ENCODE results near the gene GOLIM4. TPM values are rescaled to one million over a fixed set of nuclear protein-coding genes. Genes with fewer than 3 reads are reported as not detected.

GOLIM4 gene
- total RNA-seq, 2 donors from 2014 or later: 21.0 to 32.6 TPM

DNA sequence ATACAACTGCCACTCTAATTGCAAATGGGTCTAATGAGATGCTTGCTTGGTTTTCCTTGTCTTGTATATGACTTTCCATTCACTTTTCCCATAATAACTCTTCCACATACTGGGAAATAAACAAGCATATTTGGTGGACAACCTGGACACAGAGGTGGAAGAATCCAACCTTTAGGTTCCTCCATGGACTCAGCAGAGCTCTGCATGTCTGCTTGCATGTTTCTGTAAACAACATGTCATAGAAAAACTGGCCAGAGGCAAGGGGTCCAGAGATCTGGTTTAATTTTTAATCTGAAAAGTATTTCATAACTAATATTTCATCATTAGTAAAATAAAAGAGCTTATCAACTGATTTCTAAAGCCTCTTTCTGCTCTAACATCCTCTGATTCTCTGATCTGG, 30.2 kb downstream of the GOLIM4 start:
- Histone ChIP-seq H3K4me3 (no peak overlapping the region), H3K27ac (no peak overlapping the region), H3K9me3 (no peaks in the 10 kb centered on the region), H3K27me3 (no peaks in the 10 kb centered on the region), H3K4me1 (peaks cover 27% of the 10 kb centered on the region), H3K36me3 (replicated peaks in 1 of 2; ENCODE audit: insufficient read depth in 1 of 2, low read depth in 2 of 2) (no peaks in the 10 kb centered on the region)
- DNase-seq (no peak), ATAC-seq (no peak)
- no peak for TF ChIP-seq POLR2A (IDR thresholded peaks at IDR 0.05)
- TF ChIP-seq, protein P1, sequence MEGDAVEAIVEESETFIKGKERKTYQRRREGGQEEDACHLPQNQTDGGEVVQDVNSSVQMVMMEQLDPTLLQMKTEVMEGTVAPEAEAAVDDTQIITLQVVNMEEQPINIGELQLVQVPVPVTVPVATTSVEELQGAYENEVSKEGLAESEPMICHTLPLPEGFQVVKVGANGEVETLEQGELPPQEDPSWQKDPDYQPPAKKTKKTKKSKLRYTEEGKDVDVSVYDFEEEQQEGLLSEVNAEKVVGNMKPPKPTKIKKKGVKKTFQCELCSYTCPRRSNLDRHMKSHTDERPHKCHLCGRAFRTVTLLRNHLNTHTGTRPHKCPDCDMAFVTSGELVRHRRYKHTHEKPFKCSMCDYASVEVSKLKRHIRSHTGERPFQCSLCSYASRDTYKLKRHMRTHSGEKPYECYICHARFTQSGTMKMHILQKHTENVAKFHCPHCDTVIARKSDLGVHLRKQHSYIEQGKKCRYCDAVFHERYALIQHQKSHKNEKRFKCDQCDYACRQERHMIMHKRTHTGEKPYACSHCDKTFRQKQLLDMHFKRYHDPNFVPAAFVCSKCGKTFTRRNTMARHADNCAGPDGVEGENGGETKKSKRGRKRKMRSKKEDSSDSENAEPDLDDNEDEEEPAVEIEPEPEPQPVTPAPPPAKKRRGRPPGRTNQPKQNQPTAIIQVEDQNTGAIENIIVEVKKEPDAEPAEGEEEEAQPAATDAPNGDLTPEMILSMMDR (IDR thresholded peaks at IDR 0.05): no peak
- intact Hi-C loops (cut with DNase I): no loop called here

DNA sequence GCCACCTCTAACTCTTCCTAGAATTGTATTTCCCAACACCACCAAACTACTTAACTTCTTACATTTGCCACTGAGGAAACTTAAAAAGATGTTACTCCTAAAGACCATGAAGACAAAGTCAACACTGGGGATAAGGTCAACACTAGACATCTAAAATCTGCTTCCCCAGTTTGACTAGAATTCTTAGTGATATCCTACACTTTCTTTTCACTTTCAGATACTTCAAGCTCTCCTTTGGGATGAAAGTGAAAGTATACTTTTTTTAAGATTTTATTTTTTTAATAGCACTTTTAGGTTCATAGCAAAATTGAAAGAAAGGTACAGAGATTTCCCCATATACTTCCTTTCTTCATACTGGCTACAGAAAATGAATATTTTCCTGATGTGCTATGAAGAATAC, 32.6 kb downstream of the GOLIM4 start:
- Histone ChIP-seq H3K27me3 (no peaks in the 10 kb centered on the region), H3K4me1 (peaks cover 27% of the 10 kb centered on the region), H3K27ac (peak overlapping the region in 1 of 4 donors; percentile 24), H3K9me3 (no peaks in the 10 kb centered on the region), H3K4me3 (no peak overlapping the region), H3K36me3 (replicated peaks in 1 of 2; ENCODE audit: insufficient read depth in 1 of 2, low read depth in 2 of 2) (no peaks in the 10 kb centered on the region)
- no peak for TF ChIP-seq POLR2A (IDR thresholded peaks at IDR 0.05)
- TF ChIP-seq, protein P1 (IDR thresholded peaks at IDR 0.05): no peak
- intact Hi-C loops (cut with DNase I): no loop called here
- DNase-seq (no peak), ATAC-seq (no peak)

DNA sequence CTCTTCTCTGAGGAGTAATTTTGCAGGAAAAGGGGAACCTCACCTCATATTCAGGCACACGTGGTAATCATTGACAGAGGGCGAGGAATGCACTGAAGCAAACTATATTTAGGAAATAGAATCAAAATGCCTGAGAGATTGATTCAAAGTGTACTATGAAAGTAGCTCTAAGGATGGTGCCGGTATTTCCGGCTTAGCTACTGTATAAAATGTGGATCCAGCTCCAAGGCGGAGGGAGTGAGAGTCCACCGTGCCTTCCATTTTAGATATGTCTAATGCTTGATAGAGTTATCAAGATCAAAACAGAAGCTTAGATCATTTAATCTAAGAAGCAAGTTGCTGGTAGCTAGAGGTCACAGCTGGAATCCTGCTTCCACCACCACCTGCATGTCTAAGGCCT, 33.0 kb downstream of the GOLIM4 start:
- peaks cover 27% of the 10 kb centered on the region for H3K4me1 ChIP-seq
- ATAC-seq: no peak

DNA sequence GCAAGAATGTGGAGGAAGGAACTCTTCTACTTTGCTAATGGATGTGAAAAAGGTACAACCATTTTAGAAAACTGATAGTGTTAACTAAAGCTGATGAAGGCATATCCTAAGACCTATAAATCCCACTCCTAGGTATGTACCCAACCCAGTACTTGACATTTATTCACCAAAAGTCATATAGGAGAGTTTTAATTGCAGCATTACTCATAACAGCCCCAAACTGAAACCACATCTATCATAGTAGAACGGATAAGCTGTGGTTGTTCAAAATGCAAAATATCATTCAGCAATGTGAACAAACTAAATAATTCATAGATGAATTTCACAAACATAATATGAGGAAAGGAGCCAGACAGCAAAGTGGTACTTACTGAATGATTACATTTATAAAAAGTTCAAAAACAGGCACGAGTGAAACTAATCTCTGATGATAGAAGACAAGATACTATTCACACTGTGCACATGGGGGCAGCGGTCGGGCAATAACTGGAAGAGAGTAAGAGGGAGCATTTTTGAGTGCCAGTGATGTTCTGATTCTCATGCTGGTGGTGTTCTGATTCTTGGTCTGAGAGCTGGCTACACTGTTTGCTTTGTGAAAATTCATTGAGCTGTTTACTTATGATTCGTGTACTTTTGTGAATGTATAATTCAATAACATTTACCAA, 34.3 kb downstream of the GOLIM4 start:
- ATAC-seq (no peak), DNase-seq (no peak)
- Histone ChIP-seq H3K27me3 (no peaks in the 10 kb centered on the region), H3K36me3 (replicated peaks in 1 of 2; ENCODE audit: insufficient read depth in 1 of 2, low read depth in 2 of 2) (no peaks in the 10 kb centered on the region), H3K4me3 (no peak overlapping the region), H3K27ac (no peak overlapping the region), H3K9me3 (no peaks in the 10 kb centered on the region), H3K4me1 (peaks cover 27% of the 10 kb centered on the region)
- intact Hi-C loops (cut with DNase I): no loop called here
- TF ChIP-seq, protein P1 (IDR thresholded peaks at IDR 0.05): no peak
- no peak for TF ChIP-seq POLR2A (IDR thresholded peaks at IDR 0.05)
- 37 to 39% methylated on average over 5 of the region's 5 CpGs for WGBS, 2 donors

More for the DNA sequence above, 33.0 kb downstream of the GOLIM4 start:
- Histone ChIP-seq H3K36me3 (replicated peaks in 1 of 2; ENCODE audit: insufficient read depth in 1 of 2, low read depth in 2 of 2) (no peaks in the 10 kb centered on the region), H3K27ac (peak overlapping the region in 1 of 4 donors; percentile 24), H3K27me3 (no peaks in the 10 kb centered on the region), H3K4me3 (no peak overlapping the region), H3K9me3 (no peaks in the 10 kb centered on the region)
- WGBS, 2 donors: 56 to 57% methylated on average over 6 of the region's 6 CpGs
- intact Hi-C loops (cut with DNase I): no loop called here
- no peak for DNase-seq
- no peak for TF ChIP-seq POLR2A (IDR thresholded peaks at IDR 0.05)
- TF ChIP-seq, protein P1 (IDR thresholded peaks at IDR 0.05): no peak

DNA sequence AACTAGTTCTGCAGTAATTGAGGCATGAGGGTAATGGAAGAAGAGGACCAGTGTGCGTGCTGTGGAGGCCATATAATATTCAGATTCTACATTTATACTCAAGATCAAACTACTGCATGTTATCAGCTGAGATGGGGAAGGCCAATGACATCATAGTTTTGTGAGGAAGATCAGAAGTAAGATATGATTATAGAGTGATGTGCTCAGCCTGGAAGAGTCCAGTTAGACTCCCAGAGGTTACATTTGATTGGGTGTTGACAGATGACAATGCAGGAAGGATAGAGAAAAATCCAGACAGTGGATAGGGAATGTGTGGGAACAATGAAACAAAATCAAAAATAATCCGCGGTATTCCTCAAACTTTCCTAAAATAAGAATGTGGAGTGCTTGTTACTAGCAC, 35.4 kb downstream of the GOLIM4 start:
- intact Hi-C loops (cut with DNase I): no loop called here
- TF ChIP-seq, protein P1 (IDR thresholded peaks at IDR 0.05): no peak
- no peak for TF ChIP-seq POLR2A (IDR thresholded peaks at IDR 0.05)
- Histone ChIP-seq H3K9me3 (no peaks in the 10 kb centered on the region), H3K27ac (no peak overlapping the region), H3K27me3 (no peaks in the 10 kb centered on the region), H3K36me3 (replicated peaks in 1 of 2; ENCODE audit: insufficient read depth in 1 of 2, low read depth in 2 of 2) (no peaks in the 10 kb centered on the region), H3K4me1 (peaks cover 16% of the 10 kb centered on the region), H3K4me3 (no peak overlapping the region)
- DNase-seq (no peak), ATAC-seq (no peak)
- 95 to 100% methylated on average over 3 of the region's 3 CpGs for WGBS, 2 donors

Data from body of pancreas (tissue), 4 donors.